GM19099 (cell line): ENCODE data around the gene BBS5.

Experiments
- POLR2A ChIP-seq: IDR thresholded peaks from 3 replicates; pipeline ENCODE4 v1.6.1; 2011; ENCODE audit warnings: low read depth; ENCODE audit not compliant: insufficient read length; ENCODE audit errors: extremely low read depth

BBS5 gene

DNA sequence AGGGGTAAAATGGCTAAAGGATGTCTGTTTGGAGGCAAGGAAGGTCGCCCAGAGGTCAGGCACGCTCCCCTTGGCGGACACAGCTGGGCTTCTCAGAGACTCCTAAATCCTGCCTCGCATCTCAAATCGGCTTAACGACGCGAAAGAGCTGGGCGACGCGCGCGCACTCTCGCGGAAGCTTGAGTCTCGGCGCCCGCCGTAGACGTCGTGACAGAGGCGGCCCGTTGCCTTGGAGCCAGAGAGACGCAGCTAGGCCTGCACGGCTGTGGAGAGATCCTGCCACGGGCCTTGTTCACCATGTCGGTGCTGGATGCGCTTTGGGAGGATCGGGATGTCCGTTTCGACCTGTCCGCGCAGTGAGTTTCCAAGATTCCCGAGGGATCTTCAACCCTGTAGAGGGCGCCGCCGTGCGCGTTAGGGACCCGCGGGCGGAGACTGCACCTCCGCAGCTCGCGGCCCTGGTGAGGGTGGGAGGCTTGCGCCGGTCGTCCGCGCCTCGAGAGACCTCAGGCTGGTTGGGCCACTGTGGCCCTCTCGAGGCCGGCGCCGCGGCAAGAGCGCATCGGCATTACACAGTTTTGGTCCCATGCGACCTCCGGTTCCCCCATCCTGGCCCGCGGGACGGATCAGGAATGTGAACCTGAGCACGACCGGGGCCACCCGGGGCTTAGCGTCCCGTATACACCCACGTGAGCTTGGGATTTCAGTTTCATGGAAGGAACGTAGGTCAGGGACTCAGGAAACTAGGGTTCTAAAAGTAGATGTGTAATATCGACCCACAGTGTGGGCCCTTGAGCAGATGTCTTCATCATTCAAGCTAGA lies at the start of gene BBS5:
TSS of gene BBS5 (plus strand) at position 238 of the 822 bp plus-strand sequence. CDS start at position 298, 60 bp downstream.
- peak; percentile 25 for TF ChIP-seq POLR2A

DNA sequence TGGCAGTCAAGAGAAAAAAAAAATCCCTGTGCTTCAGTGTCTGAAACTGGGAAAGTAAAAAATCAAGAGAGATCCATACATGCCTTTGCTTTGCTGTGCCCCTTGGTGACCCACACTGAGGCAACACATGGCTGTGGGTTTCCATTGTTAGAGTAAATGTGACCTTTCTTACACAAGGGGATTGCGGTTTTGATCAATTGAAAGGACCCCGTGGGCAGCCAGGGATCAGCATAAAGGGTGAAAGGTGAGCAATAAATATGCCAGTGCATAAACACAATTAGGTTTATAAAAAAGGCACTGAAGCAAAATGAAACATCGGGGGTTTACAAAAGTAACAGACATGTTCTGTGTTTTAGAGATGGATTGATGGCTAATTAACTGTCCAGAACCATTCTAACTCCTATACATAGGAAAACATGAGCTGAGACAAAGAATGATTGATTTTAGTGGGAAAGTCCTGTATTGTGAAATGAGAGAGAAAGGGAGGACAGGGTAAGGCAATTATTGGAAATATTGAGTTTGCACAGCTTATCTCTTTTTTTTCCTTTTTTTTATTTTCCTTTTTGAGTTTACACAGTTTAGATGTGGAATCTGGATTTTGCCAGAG lies 40.7 kb upstream of the BBS5 start:
- TF ChIP-seq POLR2A = no peak

DNA sequence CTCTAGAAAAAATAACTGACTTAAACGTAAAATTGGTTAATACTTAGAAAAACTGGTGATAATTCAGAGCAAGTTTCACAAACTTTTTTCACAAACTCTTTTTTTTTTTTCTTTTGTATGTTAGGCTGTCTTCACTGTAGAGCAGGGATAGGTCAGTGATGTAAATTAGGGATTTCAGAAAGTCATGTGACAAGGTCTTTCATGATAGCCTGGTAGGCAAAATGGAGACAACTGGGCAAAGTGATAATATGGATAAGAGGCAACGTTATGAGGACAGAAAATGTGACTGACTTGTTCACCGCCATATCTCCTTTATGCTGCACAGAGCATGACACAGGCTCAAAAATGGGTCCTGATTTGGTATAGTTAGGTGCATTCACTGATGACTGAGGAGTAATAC lies 39.4 kb upstream of the BBS5 start:
- TF ChIP-seq POLR2A = no peak

DNA sequence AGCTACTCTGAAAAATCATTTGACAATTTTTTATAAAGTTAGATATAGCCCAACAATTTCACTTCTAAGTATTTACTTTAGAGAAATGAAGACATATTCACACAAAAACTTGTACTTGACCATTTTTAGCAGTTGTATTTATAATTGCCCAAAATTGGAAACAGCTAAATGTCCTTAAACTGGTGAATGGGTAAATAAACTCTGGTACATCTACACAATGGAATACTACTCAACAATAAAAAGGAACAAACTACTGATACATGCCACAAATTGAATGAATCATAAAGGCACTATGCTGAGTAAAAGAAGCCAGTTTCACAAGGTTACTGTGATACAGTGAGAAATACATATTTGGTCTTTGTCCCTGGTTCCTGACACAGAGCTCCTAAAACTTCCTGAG lies 32.8 kb upstream of the BBS5 start:
- no peak for TF ChIP-seq POLR2A

GRCh38 chr2:169448316-169448715 lies 31.0 kb upstream of the BBS5 start:
- TF ChIP-seq POLR2A = no peak

DNA sequence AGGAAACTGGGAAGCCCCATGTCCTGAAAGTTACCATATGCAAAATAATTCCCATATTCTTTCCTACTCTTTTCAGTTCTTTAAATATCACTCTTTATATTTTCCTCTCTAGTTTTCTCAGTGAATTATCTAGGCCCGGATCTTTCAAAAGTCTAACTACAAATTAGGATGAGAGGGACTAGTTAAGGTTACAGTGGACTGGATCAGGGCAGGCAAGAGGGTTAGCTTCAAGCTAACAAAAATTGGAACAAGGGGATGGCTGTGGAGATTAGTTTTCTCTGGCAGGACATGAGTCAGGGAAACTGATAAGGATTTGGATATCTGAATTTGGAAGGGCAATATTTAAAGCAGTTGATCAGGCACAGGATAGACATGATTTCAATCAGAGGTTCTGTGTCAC lies 30.4 kb upstream of the BBS5 start:
- TF ChIP-seq POLR2A = no peak

GRCh38 chr2:169452080-169452479 lies 27.2 kb upstream of the BBS5 start:
- no peak for TF ChIP-seq POLR2A

DNA sequence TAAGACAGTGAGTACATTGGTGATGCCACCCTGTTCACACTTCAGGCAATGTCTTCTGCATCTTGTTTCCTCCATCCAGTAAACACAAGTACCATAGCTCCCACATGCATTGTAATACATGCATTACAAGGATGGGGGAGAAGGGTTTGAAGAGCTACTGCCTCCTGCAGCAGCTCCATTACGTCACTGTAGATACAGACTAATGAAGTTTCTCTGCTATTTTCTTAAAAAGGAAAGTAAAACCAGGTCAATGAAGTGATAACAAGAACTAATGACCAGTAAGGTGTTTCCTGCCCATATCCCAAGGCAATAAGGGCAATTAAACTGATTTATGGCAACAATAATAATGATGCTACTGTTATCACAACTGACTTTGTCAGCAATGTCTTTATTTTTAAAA lies 18.2 kb upstream of the BBS5 start:
- no peak for TF ChIP-seq POLR2A

- TF ChIP-seq POLR2A = no peak
These were observed 16.2 kb upstream of the BBS5 start for GRCh38 chr2:169462896-169463695.

DNA sequence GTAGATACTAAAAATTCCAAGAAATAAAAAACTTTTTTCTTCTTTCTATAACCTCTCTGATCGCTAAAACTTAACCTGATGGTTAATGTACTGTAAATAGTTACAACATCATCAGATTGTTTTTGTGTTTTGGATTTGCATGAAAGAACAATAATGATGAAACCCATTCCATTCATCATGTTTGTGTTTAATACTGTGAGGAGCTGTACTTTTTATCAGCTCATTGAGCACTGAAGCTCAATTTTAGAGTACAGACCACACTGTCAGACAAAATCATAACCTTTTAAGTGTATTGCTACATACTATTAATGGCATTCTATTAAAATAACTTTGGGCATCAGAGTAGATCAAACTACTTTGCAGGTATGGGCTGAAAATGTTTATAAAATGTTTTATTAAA lies 14.8 kb upstream of the BBS5 start:
- no peak for TF ChIP-seq POLR2A

GRCh38 chr2:169464882-169465281 lies 14.4 kb upstream of the BBS5 start:
- no peak for TF ChIP-seq POLR2A

- TF ChIP-seq POLR2A = no peak
These were observed 10.5 kb upstream of the BBS5 start for GRCh38 chr2:169468841-169469240.

DNA sequence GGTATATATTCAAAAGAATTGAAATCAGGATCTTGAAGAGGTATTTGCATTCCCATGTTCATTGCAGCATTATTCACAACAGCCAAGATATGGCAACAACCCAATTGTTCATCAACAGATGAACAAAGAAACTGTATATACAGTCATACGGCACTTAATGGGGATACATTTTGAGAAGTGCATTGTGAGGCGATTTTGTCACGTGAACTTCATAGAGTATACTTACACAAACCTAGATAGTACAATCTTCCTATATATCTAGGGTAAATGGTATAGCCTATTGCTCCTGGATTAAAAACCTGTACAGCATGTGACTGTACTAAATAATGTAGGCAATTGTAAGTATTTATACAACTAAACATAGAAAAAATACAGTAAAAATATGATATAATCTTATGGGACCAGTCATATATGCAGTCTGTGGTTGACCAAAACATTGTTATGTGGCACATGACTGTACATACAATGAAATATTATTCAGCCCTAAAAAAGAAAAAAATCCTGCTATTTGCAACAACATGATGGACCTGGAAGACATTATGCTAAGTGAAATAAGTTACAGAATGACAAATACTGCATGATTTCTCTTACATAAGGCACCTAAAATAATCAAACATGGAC lies 9.2 kb upstream of the BBS5 start:
- no peak for TF ChIP-seq POLR2A

GRCh38 chr2:169472249-169472648 lies 7.0 kb upstream of the BBS5 start:
- TF ChIP-seq POLR2A = no peak

DNA sequence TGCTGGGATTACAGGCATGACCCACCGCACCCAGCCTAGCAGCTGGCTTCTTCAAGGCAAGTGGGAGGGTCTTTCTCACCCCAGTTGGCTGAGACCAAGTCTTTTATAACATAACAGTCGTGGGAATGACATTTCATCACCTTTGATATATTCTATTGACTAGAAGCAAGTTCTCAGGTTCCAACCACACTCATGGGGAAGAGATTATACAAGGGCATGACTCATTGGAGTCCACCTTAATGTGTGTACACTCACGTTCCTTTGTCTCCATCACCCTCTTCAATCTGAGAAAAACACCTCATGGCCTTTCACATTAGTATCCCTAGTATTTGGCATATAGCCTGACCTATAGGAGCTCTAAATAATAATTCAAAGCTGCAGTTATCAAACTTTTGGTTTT lies 2.8 kb upstream of the BBS5 start:
- no peak for TF ChIP-seq POLR2A
